GM23338 (cell line): Measurements from ENCODE around the gene ZBTB34.

ENCODE experiments used
- CREB1 ChIP-seq: fragments of 250-450 bp; sonication (Bioruptor Pico); IDR thresholded peaks from 2 replicates; pipeline ENCODE4 v1.5.0; 2020; ENCODE audit warnings: low read depth, mild to moderate bottlenecking, moderate library complexity
- CTCF ChIP-seq, 2 experiments: fragments of 200-600 bp in 1 of 2; sonication (generic) in 1 of 2; conservative IDR thresholded peaks; 2 replicates each; pipeline versions ENCODE4 v1.5.1 to v1.6.1; 2016 to 2017; ENCODE audit warnings: antibody characterized with exemption in 2 of 2, low read depth in 2 of 2, mild to moderate bottlenecking in 2 of 2, moderate library complexity in 1 of 2
- EZH2 ChIP-seq: fragments of 200-600 bp; sonication (generic); IDR thresholded peaks from one replicate; pipeline ENCODE4 v1.8.0; 2017; ENCODE audit warnings: antibody characterized with exemption, mild to moderate bottlenecking, low read depth; ENCODE audit not compliant: unreplicated experiment
- EZH2phosphoT487 ChIP-seq: fragments of 200-600 bp; sonication (generic); IDR thresholded peaks from one replicate; pipeline ENCODE4 v1.8.1; 2018; ENCODE audit warnings: antibody characterized with exemption; ENCODE audit not compliant: unreplicated experiment
- JUNB ChIP-seq: IDR thresholded peaks from one replicate; pipeline ENCODE4 v1.6.1; 2016; ENCODE audit warnings: antibody characterized with exemption; ENCODE audit not compliant: unreplicated experiment
- NANOG ChIP-seq: IDR thresholded peaks from 2 replicates; pipeline ENCODE4 v1.6.1; 2016; ENCODE audit warnings: antibody characterized with exemption, borderline replicate concordance
- POLR2AphosphoS5 ChIP-seq: IDR thresholded peaks from 2 replicates; pipeline ENCODE4 v1.6.1; 2016; ENCODE audit warnings: antibody characterized with exemption, low read depth
- REST ChIP-seq: IDR thresholded peaks from one replicate; pipeline ENCODE4 v1.6.1; 2018; ENCODE audit warnings: antibody characterized with exemption; ENCODE audit not compliant: unreplicated experiment
- STAT1 ChIP-seq: IDR thresholded peaks from one replicate; pipeline ENCODE4 v1.6.1; 2016; ENCODE audit warnings: antibody characterized with exemption; ENCODE audit not compliant: unreplicated experiment

GRCh38 chr9:126822278-126822677 is 38.2 kb upstream of the ZBTB34 start:
- TF ChIP-seq CTCF (conservative IDR thresholded peaks at IDR 0.05; ENCODE audit: low read depth in 2 of 2) (no peak), EZH2 (no peak), REST (no peak), POLR2AphosphoS5 (no peak), EZH2phosphoT487 (no peak), CREB1 (CRISPR knock-in tag) (no peak), JUNB (no peak), STAT1 (no peak), NANOG (no peak)
